ENCODE results near the gene EPHB4. TPM values are rescaled to one million over a fixed set of nuclear protein-coding genes. Genes with fewer than 3 reads are reported as not detected.
"Not testable (repeated sequence)": the region's sequence is repeated elsewhere in the genome, so short reads cannot be mapped to it uniquely, and the experiment has no call there.

Gene EPHB4
- total RNA-seq, 1 donor from 2014 or later, result 48.8 TPM

DNA sequence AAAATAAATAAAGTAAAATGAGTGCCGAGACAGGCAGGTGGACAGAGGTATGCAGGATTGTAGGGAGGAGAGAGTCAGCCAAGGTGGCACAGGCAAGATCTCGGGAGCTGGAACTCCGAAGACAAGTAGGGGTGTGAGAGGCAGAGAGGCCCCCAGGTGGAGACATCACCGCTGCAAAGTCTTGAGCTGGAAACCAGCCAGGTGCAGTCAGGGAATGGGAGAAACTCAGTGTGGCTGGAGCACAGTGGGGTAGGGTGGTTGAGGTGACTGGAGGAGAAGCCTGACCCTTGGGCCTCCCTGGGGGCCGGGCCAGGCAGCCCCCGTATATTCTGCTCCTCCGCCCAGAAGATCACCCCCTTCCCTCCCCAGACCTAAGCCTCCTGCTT, 4.2 kb downstream of the EPHB4 start:
- ATAC-seq, result no peak

DNA sequence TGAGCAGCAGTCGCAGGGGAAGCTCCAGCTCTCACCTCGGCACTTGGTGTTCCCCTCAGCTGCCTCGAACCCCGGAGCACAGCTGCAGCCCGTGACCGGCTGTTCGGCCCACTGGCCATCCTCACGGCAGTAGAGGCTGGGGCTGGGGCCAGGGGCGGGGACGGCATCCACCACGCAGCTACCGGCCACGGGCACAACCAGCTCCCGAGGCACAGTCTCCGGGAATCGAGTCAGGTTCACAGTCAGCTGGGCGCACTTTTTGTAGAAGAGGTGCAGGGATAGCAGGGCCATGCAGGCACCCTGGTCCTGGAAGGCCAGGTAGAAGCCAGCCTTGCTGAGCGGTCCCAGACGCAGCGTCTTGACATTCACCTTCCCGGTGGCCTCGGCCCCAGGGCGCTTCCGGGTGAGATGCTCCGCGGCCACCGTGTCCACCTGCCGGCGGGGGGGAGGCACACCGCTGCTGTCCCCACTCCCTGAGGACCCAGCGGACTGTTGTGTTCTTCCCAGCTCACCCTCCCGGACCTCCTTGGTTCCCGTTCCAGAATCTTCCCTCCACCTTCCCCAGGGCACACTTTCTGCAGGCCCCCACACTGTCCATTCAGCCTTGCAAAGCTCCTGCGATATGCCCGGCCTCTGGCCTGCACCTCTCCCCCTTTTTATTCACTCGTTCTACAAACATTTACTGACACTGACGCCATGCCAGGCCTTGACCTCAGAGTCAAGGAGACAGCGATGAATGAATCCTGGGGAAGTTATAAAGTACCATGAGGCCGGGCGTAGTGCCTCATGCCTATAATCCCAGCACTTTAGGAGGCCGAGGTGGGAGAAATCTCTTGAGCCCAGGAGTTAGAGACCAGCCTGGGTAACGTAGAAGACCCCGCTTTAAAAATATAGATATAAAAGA, 4.8 kb downstream of the EPHB4 start:
- peak; percentile 7 for ATAC-seq
- peak; percentile 70 for DNase-seq (ENCODE audit: low spot score)

More for the DNA sequence above, 4.2 kb downstream of the EPHB4 start:
- DNase-seq (ENCODE audit: low spot score), result no peak

DNA sequence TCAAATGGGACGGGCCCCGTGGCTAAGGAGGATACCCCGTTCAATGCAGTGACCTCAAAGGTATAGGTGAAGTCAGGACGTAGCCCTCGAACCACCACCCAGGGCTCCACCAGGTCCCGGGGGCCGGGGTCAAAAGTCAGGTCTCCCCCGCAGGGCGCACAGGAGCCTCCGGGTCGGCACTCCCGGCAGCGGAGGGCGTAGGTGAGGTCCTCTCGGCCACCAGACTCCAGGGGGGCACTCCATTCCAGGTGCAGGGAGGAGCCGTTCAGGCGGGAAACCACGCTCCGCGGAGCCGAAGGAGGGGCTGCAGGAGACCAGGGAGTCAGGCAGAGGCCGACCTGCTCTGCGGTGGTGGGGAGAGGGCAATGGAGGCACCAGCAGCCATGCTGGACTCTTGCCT, 7.7 kb downstream of the EPHB4 start:
- ATAC-seq, result no peak
- no peak for DNase-seq (ENCODE audit: low spot score)

DNA sequence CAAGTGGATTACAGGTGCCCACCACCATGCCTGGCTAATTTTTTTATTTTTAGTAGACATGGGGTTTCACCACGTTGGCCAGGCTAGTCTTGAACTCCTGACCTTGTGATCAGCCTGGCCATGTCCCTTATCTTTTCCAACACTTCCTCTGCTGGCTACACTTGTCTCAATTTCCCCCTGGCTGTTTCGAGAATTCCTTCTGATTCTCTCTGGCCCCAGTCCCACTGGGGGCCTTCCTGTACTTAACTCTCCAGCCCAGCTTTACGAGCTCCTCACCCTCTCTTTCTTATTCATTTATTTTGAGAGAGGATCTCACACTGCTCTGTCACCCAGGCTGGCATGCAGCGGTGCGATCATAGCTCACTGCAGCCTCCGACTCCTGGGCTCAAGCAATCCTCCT, 8.5 kb downstream of the EPHB4 start:
- ATAC-seq (no peak), DNase-seq (ENCODE audit: low spot score) (no peak)

DNA sequence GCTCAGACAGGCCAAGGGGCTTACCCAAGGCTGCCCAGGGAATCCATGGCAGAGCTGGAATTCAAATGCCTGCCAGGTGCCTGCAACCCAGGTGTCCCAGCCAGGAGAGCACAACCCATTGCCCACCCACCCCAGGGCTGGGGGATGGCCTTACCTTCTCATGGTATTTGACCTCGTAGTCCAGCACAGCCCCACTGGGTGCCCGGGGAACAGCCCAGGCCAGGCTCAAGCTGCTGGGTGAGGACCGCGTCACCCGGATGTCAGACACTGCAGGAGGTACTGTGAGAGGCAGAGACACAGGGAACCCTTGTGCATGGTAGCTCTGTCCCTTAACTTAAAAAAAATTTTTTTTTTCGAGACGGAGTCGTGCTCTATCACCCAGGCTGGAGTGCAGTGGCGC, 9.0 kb downstream of the EPHB4 start:
- DNase-seq (ENCODE audit: low spot score), result no peak
- no peak for ATAC-seq

DNA sequence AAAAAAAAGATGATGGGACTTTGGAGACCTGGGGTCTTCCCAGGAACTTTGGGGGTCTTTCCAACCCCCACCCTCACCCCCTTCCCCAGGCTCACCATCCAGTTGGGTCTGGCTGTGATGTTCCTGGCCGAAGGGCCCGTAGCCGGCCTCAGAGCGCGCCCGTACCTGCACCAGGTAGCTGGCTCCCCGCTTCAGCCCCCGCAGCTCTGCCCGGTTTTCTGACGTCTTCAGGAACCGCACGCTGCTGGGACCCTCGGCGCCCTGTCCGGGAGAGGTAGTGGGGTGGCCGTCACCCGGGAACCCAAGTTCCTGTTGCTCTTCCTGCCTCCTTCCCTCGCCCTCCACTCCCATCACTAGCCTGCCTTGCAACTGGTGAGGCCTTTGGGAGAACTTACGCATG, 10.2 kb downstream of the EPHB4 start:
- ATAC-seq (no peak), DNase-seq (ENCODE audit: low spot score) (no peak)

DNA sequence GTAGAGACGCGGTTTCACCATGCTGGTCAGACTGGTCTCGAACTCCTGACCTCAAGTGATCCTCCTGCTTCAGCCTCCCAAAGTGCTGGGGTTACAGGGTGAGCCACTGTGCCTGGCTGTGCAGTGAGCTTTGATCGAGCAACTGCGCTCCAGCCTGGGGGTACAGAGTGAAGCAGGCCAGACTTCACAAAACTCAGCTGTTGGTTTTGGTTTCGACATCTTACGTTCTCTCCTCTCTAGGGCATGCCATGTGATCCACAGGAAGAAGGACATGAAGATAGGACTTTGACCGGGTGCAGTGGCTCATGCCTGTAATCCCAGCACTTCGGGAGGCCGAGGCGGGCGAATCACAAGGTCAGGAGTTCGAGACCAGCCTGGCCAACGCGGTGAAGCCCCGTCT, 10.8 kb downstream of the EPHB4 start:
- DNase-seq (ENCODE audit: low spot score) (peak; percentile 76), ATAC-seq (peak; percentile 72)

DNA sequence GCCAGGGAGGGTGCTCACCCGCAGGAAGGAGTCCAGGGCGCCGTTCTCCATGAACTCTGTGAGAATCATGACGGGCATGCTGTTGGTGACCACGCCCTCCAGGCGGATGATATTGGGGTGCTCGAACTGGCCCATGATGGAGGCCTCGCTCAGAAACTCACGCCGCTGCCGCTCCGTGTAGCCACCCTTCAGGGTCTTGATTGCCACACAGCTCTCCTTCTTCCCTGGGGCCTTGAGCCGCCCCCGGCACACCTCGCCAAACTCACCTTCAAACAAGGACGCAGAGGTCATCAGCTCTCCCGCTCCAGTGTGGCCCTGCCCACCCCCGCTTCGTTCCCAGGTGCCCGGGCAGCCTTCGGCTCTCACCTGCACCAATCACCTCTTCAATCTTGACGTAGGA, 14.6 kb downstream of the EPHB4 start:
- no peak for ATAC-seq

DNA sequence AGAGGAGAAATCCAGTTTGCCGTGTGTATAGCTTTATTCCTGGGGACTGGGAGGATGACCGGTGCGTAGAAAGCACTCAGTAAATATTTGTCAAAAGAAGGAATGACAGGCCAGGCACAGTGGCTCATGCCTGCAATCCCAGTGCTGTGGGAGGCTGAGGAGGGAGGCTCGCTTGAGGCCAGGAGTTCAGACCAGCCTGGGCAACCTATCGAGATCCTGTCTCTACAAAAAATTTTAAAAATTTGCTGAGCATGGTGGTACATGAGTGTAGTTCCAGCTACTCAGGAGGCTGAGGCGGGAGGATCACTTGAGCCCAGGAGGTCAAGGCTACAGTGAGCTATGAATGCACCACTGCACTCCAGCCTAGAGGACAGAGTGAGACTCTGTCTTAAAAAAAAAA, 15.8 kb downstream of the EPHB4 start:
- no peak for DNase-seq (ENCODE audit: low spot score)

More for the DNA sequence above, 14.6 kb downstream of the EPHB4 start:
- DNase-seq (ENCODE audit: low spot score), result no peak

DNA sequence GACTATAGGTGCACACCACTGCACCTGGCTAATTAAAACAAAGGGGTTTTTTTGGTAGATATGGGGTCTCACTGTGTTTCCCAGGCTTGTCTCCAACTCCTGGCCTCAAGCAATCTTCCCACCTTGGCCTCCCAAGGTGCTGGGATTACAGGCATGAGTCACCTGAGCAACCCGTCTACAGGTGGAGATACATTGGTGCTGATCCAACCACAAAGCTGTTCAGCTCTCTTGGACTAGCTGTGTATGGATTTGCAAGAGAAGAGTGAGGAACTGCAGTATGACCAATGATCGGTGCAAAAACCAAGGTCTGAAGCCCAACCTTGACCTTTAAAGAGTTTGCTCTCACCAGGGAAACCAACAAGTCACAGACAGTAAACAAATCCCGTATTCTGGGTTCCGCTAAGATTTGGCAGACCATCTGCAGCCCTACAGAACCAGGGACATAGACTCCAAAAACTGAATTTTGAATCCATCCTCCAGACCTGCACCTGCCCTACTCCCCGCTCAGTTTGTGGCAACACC, 18.9 kb downstream of the EPHB4 start:
- no peak for ATAC-seq
- no peak for DNase-seq (ENCODE audit: low spot score)

More for the DNA sequence above, 15.8 kb downstream of the EPHB4 start:
- no peak for ATAC-seq

DNA sequence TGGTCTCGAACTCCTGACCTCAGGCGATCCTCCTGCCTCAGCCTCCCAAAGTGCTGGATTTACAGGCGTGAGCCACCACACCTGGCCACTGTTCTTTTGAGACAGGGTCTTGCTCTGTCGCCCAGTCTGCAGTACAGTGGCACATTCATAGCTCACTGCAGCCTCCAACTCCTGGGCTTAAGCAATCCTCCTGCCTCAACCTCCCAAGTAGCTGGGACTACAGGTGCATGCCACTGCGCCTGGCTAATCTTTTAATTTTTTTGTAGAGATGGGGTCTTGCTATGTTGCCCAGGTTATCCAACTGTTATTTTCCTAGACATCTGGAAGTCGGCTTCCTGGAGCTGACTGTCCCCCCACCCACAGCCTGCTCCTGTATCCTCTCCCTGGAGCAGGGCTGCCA, 20.4 kb downstream of the EPHB4 start:
- ATAC-seq; DNase-seq (ENCODE audit: low spot score): not testable (repeated sequence)

DNA sequence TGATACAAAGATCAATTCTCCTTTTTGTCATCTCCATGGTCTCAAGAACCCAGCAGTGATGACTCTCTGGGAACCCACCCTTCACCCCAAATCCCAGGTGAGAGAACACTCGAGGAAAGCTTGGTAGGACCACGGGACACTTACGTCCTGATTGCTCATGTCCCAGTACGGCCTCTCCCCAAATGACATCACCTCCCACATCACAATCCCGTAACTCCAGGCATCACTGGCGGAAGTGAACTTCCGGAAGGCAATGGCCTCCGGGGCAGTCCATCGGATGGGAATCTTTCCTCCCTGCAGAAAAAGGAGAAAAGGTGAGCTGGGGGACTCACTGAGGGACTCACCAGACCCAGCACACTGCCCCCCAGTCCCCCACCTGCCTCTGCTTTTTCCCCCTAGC, 21.0 kb downstream of the EPHB4 start:
- ATAC-seq, result no peak
- no peak for DNase-seq (ENCODE audit: low spot score)

DNA sequence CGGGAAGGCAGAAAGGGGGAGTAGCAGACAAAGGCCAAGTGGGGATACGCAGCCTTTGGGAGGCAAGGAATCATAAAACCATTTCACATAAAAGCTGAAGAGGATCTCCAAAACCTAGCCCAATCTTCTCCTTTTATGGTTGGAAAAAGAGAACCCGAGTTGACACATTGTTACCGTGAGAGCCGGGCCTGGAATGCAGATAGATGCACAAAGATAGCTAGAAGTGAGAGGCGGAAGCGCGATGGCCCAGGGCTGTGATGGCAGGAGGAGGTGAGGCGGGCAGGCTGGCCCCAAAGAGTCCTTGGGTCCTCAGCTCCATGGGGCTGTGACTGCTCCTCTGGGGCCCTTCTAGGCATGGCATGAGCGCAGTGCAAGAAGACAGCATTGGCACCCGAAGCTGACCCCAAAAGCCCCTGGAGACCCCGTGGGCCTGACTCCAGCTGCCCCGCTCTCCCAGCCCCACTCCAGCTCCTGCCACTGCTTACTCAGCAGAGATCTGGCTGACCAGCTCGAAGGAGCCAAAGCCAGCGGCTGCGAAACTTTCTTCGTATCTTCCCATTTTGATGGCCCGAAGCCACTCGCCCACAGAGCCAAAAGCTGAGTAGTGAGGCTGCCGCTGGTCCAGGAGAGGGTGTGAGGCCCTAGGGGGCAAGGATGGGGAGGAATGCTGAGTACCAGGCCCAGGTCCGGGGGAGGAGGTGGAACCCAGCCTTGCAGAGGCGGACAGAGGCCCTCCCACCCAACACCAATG, 22.5 kb downstream of the EPHB4 start:
- DNase-seq (ENCODE audit: low spot score) (no peak), ATAC-seq (no peak)

DNA sequence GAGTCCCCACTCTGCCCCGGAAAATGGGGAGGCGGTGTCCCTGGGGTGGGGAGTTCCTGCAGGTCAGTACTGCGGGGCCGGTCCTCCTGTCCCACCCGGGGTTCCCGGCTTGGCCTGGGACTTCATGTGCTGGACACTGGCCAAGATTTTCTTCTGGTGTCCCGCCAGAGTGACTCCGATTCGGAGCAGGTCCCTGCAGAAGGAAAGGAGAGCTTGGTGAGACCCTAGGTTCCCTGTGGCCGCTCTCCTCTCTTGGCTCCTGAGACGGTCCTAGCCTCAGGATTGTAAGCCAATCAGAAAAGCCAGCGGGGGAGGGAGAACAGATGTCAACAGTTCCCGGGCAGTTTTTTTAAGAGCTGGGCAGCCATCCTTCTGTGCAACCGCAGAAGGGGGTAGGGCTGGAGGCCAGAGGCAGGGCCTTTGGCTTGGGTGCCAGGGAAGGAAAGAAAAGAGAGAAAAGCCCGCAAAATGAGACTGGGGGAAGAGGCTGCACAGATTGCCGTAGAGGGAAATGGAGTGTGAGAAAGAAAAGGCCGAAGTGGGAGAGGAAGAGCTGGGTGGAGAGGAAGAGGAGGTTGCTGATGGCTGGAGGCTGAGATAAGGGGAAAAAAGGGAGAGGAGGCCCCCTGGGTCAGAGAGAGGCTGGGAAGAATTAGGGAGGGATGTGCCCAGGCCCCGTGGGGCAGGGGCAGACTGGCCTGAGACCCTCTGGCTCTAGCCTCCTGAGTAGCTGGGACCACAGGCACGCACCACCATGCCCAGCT, 23.7 kb downstream of the EPHB4 start:
- DNase-seq (ENCODE audit: low spot score) (peak; percentile 59), ATAC-seq (peak; percentile 25)

DNA sequence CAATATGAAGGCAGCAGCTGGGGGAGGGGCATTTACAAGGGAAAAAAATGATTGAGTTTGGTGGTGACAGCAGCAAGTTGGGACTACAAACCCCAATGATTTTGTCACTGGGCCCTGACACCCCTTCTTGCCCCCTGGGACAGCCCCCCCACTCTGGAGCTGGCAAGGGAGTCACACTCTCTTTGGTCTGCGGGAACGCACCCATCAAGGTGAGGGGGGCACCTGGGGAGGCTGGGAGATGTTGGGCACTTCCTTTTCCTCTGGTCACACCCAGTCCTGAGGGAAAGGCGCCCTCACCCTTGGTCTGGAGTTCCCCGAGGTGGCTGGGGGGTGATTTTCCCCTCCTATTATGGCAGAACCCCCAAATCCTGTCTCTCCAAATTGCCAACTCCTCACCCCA, 24.4 kb downstream of the EPHB4 start:
- ATAC-seq (no peak), DNase-seq (ENCODE audit: low spot score) (no peak)

DNA sequence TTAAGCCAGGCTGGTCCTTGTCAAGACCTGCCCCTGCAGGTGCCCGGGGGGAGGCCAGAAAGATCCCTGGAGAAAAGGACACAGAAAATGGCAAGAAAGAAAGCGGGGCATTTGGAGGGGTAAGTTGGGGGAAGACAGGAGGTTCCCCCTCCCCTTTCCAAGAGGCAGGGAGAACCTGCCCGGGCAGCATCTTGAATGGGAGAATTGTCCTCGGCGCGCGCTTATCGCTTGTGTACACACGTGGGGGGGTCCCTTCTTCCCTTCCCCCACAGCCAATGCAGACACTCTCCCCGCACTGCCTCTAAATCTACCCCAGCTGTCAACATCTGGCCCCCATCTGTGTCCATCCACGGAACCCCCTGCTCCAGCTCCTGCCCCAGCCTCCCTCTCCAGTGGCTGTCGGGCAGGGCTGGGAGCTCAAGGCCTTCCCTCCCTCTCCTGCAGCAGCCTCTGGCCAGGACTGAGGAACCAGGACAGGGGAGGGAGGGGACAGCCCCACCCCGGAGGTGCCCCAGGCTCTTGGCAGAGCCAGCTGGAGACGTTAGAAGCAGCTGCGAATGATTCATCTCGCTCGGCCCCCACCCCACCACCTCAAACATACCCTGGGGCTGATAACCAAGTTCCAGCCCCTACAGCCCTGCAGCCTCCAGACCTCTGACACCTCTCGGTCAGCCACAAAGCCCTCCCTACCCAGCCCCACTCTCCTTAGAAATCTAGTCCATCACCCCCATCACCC, 25.3 kb downstream of the EPHB4 start:
- no peak for DNase-seq (ENCODE audit: low spot score)

DNA sequence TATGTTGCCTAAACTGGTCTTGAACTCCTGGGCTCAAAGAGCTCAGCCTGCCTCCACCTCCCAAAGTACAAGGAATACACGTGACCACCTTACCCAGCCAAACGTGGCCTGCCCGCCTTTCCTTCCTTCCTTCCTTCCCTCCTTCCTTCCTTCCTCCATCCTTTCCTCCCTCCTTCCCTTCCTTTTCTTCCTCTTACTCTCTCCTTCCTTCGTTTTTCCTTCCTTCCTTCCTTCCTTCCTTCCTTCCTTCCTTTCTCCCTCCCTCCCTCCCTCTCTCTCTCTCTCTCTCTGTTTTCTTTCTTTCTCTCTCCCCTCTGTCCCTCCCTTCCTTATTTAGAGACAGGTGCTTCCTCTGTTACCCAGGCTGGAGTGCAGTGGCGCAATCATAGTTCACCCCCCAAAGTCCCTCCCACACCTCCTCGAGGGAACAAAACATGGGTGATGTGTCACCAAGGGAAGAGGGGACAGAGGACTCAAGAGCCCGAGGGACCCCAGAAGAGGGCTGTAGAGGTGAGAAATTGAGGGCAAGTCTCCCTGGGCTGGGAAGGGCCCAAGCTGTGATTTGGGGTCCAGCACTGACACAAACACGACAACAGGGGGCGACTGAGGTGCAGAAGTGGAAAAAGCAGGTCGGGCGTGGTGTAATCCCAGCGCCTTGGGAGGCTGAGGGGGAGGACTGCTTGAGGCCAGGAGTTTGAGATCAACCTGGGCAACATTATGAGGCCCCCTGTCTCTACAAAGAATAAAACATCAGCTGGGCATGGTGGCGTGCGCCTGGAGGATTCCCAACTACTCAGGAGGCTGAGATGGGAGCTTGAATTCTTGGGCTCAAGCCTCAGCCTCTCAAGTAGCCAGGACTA, 28.1 kb downstream of the EPHB4 start:
- ATAC-seq, result peak; percentile 77
- peak; percentile 71 for DNase-seq (ENCODE audit: low spot score)

More for the DNA sequence above, 25.3 kb downstream of the EPHB4 start:
- ATAC-seq, result peak; percentile 25

DNA sequence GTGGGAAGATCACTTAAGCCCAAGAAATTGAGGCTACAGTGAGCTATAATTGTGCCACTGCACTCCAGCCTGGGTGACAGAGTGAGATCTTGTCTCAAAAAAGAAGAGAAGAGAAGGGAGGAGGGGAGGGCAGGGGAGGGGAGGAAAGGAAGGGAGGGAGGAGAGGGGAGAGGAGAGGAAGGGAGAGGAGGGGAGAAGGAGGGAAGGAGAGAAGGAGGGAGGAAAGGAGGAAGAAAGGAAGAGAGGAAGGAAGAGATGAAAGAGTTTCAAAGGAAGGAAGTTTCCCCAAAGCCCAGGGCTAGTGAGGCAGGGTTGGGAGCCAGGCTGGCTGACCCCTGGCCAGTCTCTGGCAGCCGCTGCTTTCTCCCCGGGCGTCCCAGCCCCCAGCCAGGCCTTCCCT, 32.6 kb downstream of the EPHB4 start:
- ATAC-seq (no peak), DNase-seq (ENCODE audit: low spot score) (no peak)

All from left lobe of liver (tissue), 2 donors.